ENCODE measurements around the gene GRM5.
"Not testable (repeated sequence)": the region's sequence is repeated elsewhere in the genome, so short reads cannot be mapped to it uniquely, and the experiment has no call there.

The GRM5 gene

GRCh38 chr11:88536616-88537265 lies 529.0 kb downstream of the GRM5 start:
- DNase-seq (ENCODE audit: low read depth): no peak

- no peak for DNase-seq (ENCODE audit: low read depth)
Measured at GRCh38 chr11:88535916-88536547, 529.8 kb downstream of the GRM5 start.

GRCh38 chr11:88535266-88535665 lies 530.5 kb downstream of the GRM5 start:
- DNase-seq (ENCODE audit: low read depth): no peak

GRCh38 chr11:88534706-88535105 lies 531.1 kb downstream of the GRM5 start:
- DNase-seq (ENCODE audit: low read depth): not testable (repeated sequence)

- DNase-seq (ENCODE audit: low read depth): no peak
Measured at GRCh38 chr11:88534185-88534584, 531.6 kb downstream of the GRM5 start.

- no peak for DNase-seq (ENCODE audit: low read depth)
Measured at GRCh38 chr11:88533001-88533400, 532.8 kb downstream of the GRM5 start.

GRCh38 chr11:88531831-88532230 lies 534.0 kb downstream of the GRM5 start:
- DNase-seq (ENCODE audit: low read depth): no peak

- no peak for DNase-seq (ENCODE audit: low read depth)
Measured at GRCh38 chr11:88529426-88529825, 536.4 kb downstream of the GRM5 start.

GRCh38 chr11:88523386-88524071 lies 542.3 kb downstream of the GRM5 start:
- no peak for DNase-seq (ENCODE audit: low read depth)

GRCh38 chr11:88522624-88523385 lies 543.0 kb downstream of the GRM5 start:
- no peak for DNase-seq (ENCODE audit: low read depth)

- DNase-seq (ENCODE audit: low read depth): no peak
Measured at GRCh38 chr11:88521799-88522201, 544.0 kb downstream of the GRM5 start.

- no peak for DNase-seq (ENCODE audit: low read depth)
Measured at GRCh38 chr11:88521399-88521798, 544.4 kb downstream of the GRM5 start.

GRCh38 chr11:88520391-88520790 lies 545.4 kb downstream of the GRM5 start:
- no peak for DNase-seq (ENCODE audit: low read depth)

- no peak for DNase-seq (ENCODE audit: low read depth)
Measured at GRCh38 chr11:88515002-88515401, 550.8 kb downstream of the GRM5 start.

- DNase-seq (ENCODE audit: low read depth): no peak
Measured at GRCh38 chr11:88511006-88511405, 554.8 kb downstream of the GRM5 start.

- DNase-seq (ENCODE audit: low read depth): no peak
Measured at GRCh38 chr11:88508759-88509581, 556.8 kb downstream of the GRM5 start.

GRCh38 chr11:88508418-88508758 lies 557.4 kb downstream of the GRM5 start:
- no peak for DNase-seq (ENCODE audit: low read depth)

GRCh38 chr11:88507771-88508417 lies 557.9 kb downstream of the GRM5 start:
- no peak for DNase-seq (ENCODE audit: low read depth)

GRCh38 chr11:88501541-88501940 lies 564.2 kb downstream of the GRM5 start:
- no peak for DNase-seq (ENCODE audit: low read depth)

GRCh38 chr11:88495836-88496235 lies 569.9 kb downstream of the GRM5 start:
- no peak for DNase-seq (ENCODE audit: low read depth)

GRCh38 chr11:88494848-88495247 lies 570.9 kb downstream of the GRM5 start:
- DNase-seq (ENCODE audit: low read depth): no peak
